ENCODE measurements around the gene FARP1. TPM values are rescaled to one million over a fixed set of nuclear protein-coding genes. Genes with fewer than 3 reads are reported as not detected.

Gene FARP1
- total RNA-seq, 1 donor from 2014 or later, result 289 TPM

- no peak overlapping the region for H3K4me3 Mint-ChIP-seq
- H3K27ac Mint-ChIP-seq, result peak overlapping the region; percentile 66
- H3K36me3 Mint-ChIP-seq, result peaks cover 8% of the 10 kb centered on the region
- TF ChIP-seq CTCF (IDR thresholded peaks at IDR 0.05; ENCODE audit: unreplicated experiment), result no peak
- H3K4me1 Mint-ChIP-seq, result peaks cover 4% of the 10 kb centered on the region
- H3K27me3 Mint-ChIP-seq (ENCODE audit: low read depth), result no peaks in the 10 kb centered on the region
- H3K9me3 Mint-ChIP-seq, result no peaks in the 10 kb centered on the region
- no peak for DNase-seq (ENCODE audit: low spot score in 2 of 2, unreplicated experiment in 2 of 2)
Observed at GRCh38 chr13:98348466-98349200, 205.7 kb downstream of the FARP1 start.

GRCh38 chr13:98349731-98350305, 206.9 kb downstream of the FARP1 start:
- DNase-seq (ENCODE audit: low spot score in 2 of 2, unreplicated experiment in 2 of 2), result no peak
- Mint-ChIP-seq H3K27me3 (ENCODE audit: low read depth) (no peaks in the 10 kb centered on the region), H3K4me1 (peaks cover 4% of the 10 kb centered on the region), H3K27ac (no peak overlapping the region), H3K4me3 (no peak overlapping the region), H3K9me3 (no peaks in the 10 kb centered on the region), H3K36me3 (peaks cover 8% of the 10 kb centered on the region)
- TF ChIP-seq CTCF (IDR thresholded peaks at IDR 0.05; ENCODE audit: unreplicated experiment), result no peak

- H3K27ac Mint-ChIP-seq, result no peak overlapping the region
- H3K4me3 Mint-ChIP-seq, result no peak overlapping the region
- no peaks in the 10 kb centered on the region for H3K27me3 Mint-ChIP-seq (ENCODE audit: low read depth)
- peaks cover 4% of the 10 kb centered on the region for H3K4me1 Mint-ChIP-seq
- no peaks in the 10 kb centered on the region for H3K9me3 Mint-ChIP-seq
- no peak for TF ChIP-seq CTCF (IDR thresholded peaks at IDR 0.05; ENCODE audit: unreplicated experiment)
- no peak for DNase-seq (ENCODE audit: low spot score in 2 of 2, unreplicated experiment in 2 of 2)
- peaks cover 4% of the 10 kb centered on the region for H3K36me3 Mint-ChIP-seq
Observed at GRCh38 chr13:98350746-98351330, 207.9 kb downstream of the FARP1 start.

GRCh38 chr13:98351636-98352035, 208.7 kb downstream of the FARP1 start:
- no peak for DNase-seq (ENCODE audit: low spot score in 2 of 2, unreplicated experiment in 2 of 2)
- TF ChIP-seq CTCF (IDR thresholded peaks at IDR 0.05; ENCODE audit: unreplicated experiment), result no peak
- Mint-ChIP-seq H3K27me3 (ENCODE audit: low read depth) (no peaks in the 10 kb centered on the region), H3K4me3 (no peak overlapping the region), H3K27ac (no peak overlapping the region), H3K36me3 (peaks cover 2% of the 10 kb centered on the region), H3K9me3 (no peaks in the 10 kb centered on the region), H3K4me1 (peaks cover 4% of the 10 kb centered on the region)

- H3K36me3 Mint-ChIP-seq, result peaks cover 2% of the 10 kb centered on the region
- no peak overlapping the region for H3K27ac Mint-ChIP-seq
- TF ChIP-seq CTCF (IDR thresholded peaks at IDR 0.05; ENCODE audit: unreplicated experiment), result no peak
- H3K27me3 Mint-ChIP-seq (ENCODE audit: low read depth), result no peaks in the 10 kb centered on the region
- H3K9me3 Mint-ChIP-seq, result peaks cover 3% of the 10 kb centered on the region
- no peak for DNase-seq (ENCODE audit: low spot score in 2 of 2, unreplicated experiment in 2 of 2)
- no peak overlapping the region for H3K4me3 Mint-ChIP-seq
- H3K4me1 Mint-ChIP-seq, result peaks cover 4% of the 10 kb centered on the region
Observed at GRCh38 chr13:98352226-98352625, 209.3 kb downstream of the FARP1 start.

Data from mesothelial cell of epicardium (in vitro differentiated cells).